ENCODE results near the gene SFN. TPM values are rescaled to one million over a fixed set of nuclear protein-coding genes. Genes with fewer than 3 reads are reported as not detected.

Gene SFN
- total and polyA plus RNA-seq, 2 of the 13 experiments (the other 11 are each of a cell fraction or from before 2014, with no cell fraction given): 4.3 to 5.6 TPM

DNA sequence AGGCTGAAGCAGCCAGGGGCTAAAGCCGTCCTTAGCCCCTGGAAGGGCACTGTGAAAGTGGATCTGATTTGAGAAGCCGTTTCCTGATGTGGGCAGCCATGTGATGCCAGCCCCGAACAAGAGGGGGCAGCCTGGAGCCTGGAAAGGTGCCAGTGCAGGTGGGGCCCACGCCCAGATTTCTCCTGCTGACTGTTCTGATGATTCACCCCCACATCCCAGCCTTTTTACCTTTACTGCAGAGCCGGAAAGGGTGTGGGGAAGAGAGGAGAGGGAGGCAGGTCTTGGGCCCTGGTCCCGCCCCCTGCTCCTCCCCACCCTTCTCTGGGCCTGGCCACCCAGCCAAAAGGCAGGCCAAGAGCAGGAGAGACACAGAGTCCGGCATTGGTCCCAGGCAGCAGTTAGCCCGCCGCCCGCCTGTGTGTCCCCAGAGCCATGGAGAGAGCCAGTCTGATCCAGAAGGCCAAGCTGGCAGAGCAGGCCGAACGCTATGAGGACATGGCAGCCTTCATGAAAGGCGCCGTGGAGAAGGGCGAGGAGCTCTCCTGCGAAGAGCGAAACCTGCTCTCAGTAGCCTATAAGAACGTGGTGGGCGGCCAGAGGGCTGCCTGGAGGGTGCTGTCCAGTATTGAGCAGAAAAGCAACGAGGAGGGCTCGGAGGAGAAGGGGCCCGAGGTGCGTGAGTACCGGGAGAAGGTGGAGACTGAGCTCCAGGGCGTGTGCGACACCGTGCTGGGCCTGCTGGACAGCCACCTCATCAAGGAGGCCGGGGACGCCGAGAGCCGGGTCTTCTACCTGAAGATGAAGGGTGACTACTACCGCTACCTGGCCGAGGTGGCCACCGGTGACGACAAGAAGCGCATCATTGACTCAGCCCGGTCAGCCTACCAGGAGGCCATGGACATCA lies at the start of gene SFN (continued):
- TF ChIP-seq ZNF660 (CRISPR knock-in tag; IDR thresholded peaks at IDR 0.05; ENCODE audit: borderline replicate concordance, low read depth) (no peak), ZNF577 (CRISPR knock-in tag; IDR thresholded peaks at IDR 0.05; ENCODE audit: borderline replicate concordance, low read depth) (no peak), ZNF768 (CRISPR knock-in tag; IDR thresholded peaks at IDR 0.05) (no peak), ZFX (CRISPR knock-in tag; IDR thresholded peaks at IDR 0.05; ENCODE audit: low read depth) (peak; percentile 75), PHB2 (IDR thresholded peaks at IDR 0.05; ENCODE audit: partially characterized antibody) (no peak), SIX4 (CRISPR knock-in tag; IDR thresholded peaks at IDR 0.05) (no peak), MAZ (IDR thresholded peaks at IDR 0.05; ENCODE audit: borderline replicate concordance, low read depth, low read length) (0 out of 2 replicates have a peak, but pooled peaks have one; percentile 19), MAZ (CRISPR knock-in tag; IDR thresholded peaks at IDR 0.05; ENCODE audit: low read depth) (no peak), NFYC (CRISPR knock-in tag; IDR thresholded peaks at IDR 0.05) (no peak), HNRNPL (IDR thresholded peaks at IDR 0.05; ENCODE audit: low read depth, low read length) (no peak), RXRA (CRISPR knock-in tag; IDR thresholded peaks at IDR 0.05) (0 out of 2 replicates have a peak, but pooled peaks have one; percentile 39), CBX5 (CRISPR knock-in tag; IDR thresholded peaks at IDR 0.05; ENCODE audit: borderline replicate concordance) (no peak; the same call in 1 of the 2 replicates), ZNF235 (CRISPR knock-in tag; IDR thresholded peaks at IDR 0.05; ENCODE audit: borderline replicate concordance) (no peak), ZBTB3 (CRISPR knock-in tag; IDR thresholded peaks at IDR 0.05; ENCODE audit: borderline replicate concordance, low read depth) (no peak), ZBTB38 (CRISPR knock-in tag; IDR thresholded peaks at IDR 0.05) (peak; percentile 43; the same call in 1 of the 2 replicates), YEATS4 (CRISPR knock-in tag; IDR thresholded peaks at IDR 0.05; ENCODE audit: borderline replicate concordance) (no peak), ARHGAP35 (CRISPR knock-in tag; IDR thresholded peaks at IDR 0.05; ENCODE audit: borderline replicate concordance) (no peak)
- TF ChIP-seq, protein P1, sequence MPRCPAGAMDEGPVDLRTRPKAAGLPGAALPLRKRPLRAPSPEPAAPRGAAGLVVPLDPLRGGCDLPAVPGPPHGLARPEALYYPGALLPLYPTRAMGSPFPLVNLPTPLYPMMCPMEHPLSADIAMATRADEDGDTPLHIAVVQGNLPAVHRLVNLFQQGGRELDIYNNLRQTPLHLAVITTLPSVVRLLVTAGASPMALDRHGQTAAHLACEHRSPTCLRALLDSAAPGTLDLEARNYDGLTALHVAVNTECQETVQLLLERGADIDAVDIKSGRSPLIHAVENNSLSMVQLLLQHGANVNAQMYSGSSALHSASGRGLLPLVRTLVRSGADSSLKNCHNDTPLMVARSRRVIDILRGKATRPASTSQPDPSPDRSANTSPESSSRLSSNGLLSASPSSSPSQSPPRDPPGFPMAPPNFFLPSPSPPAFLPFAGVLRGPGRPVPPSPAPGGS (CRISPR knock-in tag; IDR thresholded peaks at IDR 0.05): no peak
- TF ChIP-seq, protein P2, sequence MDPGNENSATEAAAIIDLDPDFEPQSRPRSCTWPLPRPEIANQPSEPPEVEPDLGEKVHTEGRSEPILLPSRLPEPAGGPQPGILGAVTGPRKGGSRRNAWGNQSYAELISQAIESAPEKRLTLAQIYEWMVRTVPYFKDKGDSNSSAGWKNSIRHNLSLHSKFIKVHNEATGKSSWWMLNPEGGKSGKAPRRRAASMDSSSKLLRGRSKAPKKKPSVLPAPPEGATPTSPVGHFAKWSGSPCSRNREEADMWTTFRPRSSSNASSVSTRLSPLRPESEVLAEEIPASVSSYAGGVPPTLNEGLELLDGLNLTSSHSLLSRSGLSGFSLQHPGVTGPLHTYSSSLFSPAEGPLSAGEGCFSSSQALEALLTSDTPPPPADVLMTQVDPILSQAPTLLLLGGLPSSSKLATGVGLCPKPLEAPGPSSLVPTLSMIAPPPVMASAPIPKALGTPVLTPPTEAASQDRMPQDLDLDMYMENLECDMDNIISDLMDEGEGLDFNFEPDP (CRISPR knock-in tag; conservative IDR thresholded peaks at IDR 0.05): no peak
- TF ChIP-seq, protein P3, sequence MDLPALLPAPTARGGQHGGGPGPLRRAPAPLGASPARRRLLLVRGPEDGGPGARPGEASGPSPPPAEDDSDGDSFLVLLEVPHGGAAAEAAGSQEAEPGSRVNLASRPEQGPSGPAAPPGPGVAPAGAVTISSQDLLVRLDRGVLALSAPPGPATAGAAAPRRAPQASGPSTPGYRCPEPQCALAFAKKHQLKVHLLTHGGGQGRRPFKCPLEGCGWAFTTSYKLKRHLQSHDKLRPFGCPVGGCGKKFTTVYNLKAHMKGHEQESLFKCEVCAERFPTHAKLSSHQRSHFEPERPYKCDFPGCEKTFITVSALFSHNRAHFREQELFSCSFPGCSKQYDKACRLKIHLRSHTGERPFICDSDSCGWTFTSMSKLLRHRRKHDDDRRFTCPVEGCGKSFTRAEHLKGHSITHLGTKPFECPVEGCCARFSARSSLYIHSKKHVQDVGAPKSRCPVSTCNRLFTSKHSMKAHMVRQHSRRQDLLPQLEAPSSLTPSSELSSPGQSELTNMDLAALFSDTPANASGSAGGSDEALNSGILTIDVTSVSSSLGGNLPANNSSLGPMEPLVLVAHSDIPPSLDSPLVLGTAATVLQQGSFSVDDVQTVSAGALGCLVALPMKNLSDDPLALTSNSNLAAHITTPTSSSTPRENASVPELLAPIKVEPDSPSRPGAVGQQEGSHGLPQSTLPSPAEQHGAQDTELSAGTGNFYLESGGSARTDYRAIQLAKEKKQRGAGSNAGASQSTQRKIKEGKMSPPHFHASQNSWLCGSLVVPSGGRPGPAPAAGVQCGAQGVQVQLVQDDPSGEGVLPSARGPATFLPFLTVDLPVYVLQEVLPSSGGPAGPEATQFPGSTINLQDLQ (CRISPR knock-in tag; IDR thresholded peaks at IDR 0.05): no peak
- TF ChIP-seq, protein P4, sequence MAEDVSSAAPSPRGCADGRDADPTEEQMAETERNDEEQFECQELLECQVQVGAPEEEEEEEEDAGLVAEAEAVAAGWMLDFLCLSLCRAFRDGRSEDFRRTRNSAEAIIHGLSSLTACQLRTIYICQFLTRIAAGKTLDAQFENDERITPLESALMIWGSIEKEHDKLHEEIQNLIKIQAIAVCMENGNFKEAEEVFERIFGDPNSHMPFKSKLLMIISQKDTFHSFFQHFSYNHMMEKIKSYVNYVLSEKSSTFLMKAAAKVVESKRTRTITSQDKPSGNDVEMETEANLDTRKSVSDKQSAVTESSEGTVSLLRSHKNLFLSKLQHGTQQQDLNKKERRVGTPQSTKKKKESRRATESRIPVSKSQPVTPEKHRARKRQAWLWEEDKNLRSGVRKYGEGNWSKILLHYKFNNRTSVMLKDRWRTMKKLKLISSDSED (CRISPR knock-in tag; IDR thresholded peaks at IDR 0.05): no peak

Measured in HepG2 (cell line).